Activated CD8-positive, alpha-beta memory T cell treated with anti-CD3 and anti-CD28 coated beads for 36 hours (primary cell): ENCODE measurements around the gene FOXJ1. TPM values are rescaled to one million over a fixed set of nuclear protein-coding genes. Genes with fewer than 3 reads are reported as not detected.

ENCODE experiments used
- CTCF ChIA-PET: fragments of 350-600 bp; sonication (Branson Sonifier 250); formaldehyde crosslinking; loops from one replicate; lab custom pipeline; 2021; ENCODE audit warnings: antibody characterized with exemption; lab: Charles Lee
- POLR2A ChIA-PET: fragments of 350-600 bp; sonication (Branson Sonifier 250); formaldehyde crosslinking; loops from one replicate; lab custom pipeline; 2021; ENCODE audit warnings: antibody characterized with exemption; lab: Charles Lee
- total RNA-seq, 2 experiments: library from RNA; stranded (reverse); gene quantifications; one replicate each; pipeline ENCODE4 v1.2.3, GENCODE V29; 2021

FOXJ1 gene
- total RNA-seq, 2 experiments from 2014 or later, result 0.99 to 1.4 TPM

DNA sequence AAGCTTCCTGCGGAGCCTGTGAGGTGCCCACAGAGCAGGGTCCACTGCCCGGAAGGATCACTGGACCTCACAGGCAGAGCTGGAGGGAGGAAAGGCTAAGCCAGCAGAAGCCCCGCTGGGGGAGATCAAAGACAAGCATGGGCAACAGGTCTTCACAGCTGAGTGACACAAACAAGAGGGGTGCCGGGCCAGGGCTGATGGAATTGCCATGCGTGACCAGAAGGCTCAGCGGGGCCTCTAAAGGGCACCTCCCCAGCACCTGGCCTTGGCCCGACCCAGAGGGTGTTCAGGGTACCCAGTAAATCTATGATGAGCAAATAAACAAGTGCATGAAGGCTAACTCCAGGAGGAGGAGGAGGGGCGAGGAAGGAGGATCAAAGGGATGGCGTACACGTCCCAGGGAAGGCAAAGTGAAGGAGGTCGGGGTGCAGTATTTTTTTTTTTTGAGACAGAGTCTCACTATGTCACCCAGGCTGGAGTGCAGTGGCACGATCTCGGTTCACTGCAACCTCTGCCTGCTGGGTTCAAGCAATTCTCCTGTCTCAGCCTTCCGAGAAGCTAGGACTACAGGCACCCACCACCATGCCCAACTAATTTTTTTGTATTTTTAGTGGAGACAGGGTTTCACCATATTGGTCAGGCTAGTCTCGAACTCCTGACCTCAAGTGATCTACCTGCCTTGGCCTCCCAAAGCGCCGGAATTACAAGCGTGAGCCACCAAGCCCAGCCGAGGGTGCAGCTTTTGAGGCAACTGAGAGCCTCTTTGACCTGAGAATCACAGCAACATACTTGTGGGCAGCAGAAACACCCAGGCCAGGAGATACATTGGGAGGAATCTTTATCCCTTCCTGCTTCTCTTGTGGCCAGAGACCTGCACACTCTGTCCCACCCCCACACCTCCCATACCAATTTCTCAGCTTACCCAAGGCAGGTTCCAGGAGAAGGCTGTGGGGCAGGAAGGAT, 21.4 kb downstream of the FOXJ1 start:
- ChIA-PET POLR2A (interaction anchor here (0.6 to 1.9 kb wide), 2 partner anchors 149 to 254 kb away, joined by 3 to 16 read pairs; no protein-coding TSS in a partner anchor), CTCF (interaction anchor here (0.5 to 11.9 kb wide), 12 partner anchors 8 to 179 kb away, joined by 3 to 122 read pairs (median 4); partner anchors contain the start of gene EXOC7)

DNA sequence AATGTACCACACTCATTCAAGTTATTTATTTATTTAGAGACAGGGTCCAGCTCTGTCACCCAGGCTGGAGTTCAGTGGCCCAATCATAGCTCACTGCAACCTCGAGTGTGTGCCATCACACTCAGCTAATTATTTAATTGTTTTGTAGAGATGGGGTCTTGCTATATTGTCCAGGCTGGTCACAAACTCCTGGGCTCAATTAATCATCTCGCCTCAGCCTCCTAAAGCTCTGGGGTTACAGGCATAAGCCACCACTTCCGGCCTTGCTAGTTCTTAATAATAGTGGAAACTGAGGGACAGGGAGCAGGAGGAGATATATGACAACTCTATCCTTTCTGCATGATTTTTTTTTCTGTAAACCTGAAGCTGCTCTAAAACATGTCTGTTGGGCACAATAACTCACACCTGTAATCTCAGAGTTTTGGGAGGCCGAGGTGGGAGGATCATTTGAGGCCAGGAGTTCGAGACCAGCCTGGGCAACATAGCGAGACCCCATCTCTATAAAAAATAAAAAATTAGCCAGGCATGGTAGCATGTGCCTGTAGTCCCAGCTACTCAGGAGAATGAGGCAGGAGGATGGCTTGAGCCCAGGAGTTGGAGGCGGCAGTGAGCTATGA, 25.8 kb downstream of the FOXJ1 start:
- ChIA-PET POLR2A (interaction anchor here (0.7 kb wide), 1 partner anchor 68 kb away, joined by 9 read pairs; no protein-coding TSS in a partner anchor), CTCF (interaction anchor here (1.0 to 11.9 kb wide), 2 partner anchors 8 to 164 kb away, joined by 3 to 122 read pairs; no protein-coding TSS in a partner anchor)

DNA sequence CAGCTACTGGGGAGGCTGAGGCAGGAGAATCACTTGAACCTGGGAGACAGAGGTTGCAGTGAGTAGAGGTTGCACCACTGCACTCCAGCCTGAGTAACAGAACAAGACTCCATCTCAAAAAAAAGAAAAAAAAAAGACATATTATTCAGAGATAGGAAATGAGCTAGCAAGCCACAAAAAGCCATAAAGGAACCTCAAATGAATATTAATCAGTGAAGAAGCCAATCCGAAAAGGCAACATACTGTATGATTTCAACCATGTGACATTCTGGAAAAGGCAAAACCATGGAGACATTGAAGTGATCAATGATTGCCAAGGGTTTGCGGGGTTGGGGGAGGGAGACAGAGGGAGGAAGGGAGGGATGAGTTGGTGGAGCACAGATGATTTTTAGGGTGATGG, 29.1 kb downstream of the FOXJ1 start:
- POLR2A ChIA-PET, result no interaction called here
- CTCF ChIA-PET, result interaction anchor here (0.6 to 2.7 kb wide), 5 partner anchors 8 to 176 kb away, joined by 3 to 13 read pairs (median 6); no protein-coding TSS in a partner anchor

DNA sequence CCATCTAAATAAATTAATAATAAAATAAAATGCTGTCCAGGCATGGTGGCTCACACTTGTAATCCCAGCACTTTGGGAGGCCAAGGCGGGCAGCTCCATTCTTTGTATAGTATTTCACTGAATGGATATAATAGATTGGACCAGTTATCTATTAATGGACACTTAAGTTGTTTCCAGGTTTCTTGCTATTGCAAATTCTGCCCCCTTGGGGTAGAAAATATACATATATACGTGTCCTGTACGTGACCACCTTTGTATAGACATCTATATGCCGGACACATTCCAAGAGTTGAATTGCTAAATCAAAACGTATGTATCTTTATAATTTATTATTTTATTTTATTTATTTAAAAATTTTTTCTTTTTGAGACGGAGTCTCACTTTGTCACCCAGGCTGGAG, 33.5 kb downstream of the FOXJ1 start:
- ChIA-PET CTCF (interaction anchor here (1.1 to 3.0 kb wide), 3 partner anchors 13 to 93 kb away, joined by 3 to 9 read pairs (median 7); no protein-coding TSS in a partner anchor), POLR2A (no interaction called here)

DNA sequence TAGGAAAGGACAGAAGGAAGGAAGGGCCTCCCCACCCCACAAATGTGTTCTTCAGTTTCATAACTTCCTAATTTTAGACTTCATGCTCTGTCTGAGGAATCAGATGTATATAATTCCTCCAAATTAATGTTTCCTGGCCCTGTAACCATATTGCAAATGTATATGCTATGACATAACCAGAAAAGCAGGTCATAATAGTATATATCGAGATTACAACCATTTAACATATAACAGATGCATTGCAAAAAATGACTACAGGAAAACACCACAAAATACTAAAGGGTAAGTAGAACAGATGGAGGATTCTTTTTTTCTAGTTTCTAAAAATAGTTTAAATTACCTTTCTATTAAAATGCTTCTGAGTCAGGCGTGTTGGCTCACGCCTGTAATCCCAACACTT, 34.3 kb downstream of the FOXJ1 start:
- POLR2A ChIA-PET, result interaction anchor here (0.7 kb wide), 1 partner anchor 233 kb away, joined by 8 read pairs; no protein-coding TSS in a partner anchor
- CTCF ChIA-PET, result interaction anchor here (1.1 to 3.8 kb wide), 4 partner anchors 16 to 173 kb away, joined by 3 to 27 read pairs (median 4); no protein-coding TSS in a partner anchor

DNA sequence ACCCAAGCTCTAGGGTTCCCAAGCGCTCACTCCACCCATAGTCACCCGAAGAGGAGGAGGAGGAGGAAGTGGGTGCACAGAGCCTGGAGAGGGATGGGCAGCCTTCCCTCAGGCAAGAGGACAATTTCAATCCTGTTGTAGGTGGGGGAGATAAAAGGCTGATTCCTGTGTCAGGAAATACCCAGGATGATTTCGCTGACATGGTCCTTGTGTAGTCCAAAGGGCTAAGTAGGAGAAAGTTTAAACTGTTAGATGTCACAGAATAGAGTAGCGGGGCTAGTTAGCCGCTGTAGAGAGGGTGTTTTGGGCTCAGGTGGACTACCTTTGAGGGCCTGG, 36.2 kb downstream of the FOXJ1 start:
- CTCF ChIA-PET, result interaction anchor here (2.4 to 3.8 kb wide), 3 partner anchors 16 to 174 kb away, joined by 13 to 27 read pairs (median 13); no protein-coding TSS in a partner anchor

DNA sequence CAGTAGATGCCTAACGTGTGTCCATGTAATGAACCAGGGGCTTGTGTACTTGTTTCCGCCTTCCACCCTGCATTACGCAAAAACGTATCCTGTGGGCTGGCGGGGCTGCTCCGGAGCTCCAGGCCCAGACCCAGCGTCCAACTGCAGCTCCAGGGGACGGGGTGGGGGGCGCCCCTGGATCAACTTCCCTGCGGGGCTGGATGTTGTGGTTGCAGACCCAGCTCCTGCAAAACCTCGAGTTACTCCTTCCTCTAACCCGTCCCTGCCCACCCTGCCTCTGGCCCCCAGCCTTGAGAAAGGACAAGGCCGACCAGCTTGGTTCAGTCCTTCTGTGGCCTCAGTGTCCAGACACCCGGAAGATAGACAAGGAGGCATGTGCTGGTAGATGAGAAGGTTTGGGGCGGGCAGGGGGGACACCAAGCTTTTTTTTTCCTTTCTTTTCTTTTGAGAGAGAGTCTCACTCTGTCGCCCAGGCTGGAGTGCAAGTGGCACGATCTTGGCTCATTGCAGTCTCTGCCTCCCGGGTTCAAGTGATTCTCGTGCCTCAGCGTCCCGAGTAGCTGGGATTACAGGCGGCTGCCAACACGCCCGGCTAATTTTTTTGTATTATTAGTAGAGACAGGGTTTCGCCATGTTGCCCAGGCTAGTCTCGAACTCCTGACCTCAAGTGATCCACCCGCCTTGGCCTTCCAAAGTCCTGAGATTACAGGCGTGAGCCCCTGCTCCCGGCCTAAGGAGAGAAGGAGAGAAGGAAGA, 36.7 kb downstream of the FOXJ1 start:
- POLR2A ChIA-PET, result interaction anchor here (1.0 to 2.0 kb wide), 5 partner anchors 32 to 249 kb away, joined by 3 to 8 read pairs (median 4); partner anchors contain the start of genes PRPSAP1 and SRP68
- CTCF ChIA-PET, result interaction anchor here (0.6 to 3.8 kb wide), 6 partner anchors 16 to 334 kb away, joined by 3 to 27 read pairs (median 8); partner anchors contain the start of gene SPHK1

More for the DNA sequence above, 36.2 kb downstream of the FOXJ1 start:
- POLR2A ChIA-PET, result interaction anchor here (1.1 kb wide), 1 partner anchor 33 kb away, joined by 5 read pairs; the partner anchor contains the start of gene SRP68

DNA sequence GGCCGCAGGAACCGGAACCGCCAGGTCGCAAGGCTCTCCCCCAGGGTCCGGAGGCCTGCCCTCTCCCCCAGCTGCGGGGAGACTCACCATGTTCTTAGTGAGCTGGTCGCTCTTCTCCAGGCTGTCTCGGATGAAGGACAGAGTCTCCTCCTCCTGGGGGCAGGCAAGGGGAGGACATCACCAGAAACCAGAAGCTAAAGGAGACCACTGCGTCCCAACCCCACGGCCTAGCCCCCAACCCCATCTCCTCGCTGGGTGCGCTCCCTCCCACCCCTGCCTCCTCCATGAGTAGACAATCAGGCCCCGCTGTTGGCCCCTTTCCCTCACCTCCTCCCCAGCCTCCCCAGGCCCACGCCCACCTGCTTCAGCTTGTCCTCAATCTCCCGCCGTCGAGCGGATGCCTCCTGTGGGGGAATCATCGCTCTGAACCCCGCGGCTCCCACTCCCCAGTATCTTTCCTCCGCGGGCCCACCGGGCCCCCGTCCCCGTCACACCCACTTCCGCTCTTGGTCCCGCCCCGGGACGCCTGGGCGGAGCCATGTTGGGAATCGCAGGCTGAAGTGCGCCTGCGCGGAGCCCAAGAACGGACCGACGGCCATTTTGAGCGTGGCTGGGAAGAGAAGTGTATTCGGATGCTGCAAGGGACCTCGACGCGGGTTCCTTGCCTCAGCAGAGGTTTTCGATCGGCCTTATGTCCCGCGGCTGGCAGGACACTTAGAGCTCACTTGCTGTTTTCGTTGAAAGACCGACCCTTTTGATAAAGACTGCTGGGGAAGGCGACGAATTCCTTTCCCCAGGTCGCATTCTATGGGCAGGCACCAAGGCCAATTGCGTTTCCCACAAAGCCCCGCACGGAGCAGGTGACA, 37.5 kb downstream of the FOXJ1 start, which contains the start of gene EXOC7:
EXOC7 (minus strand) TSS at position 514 of the 866 bp plus-strand sequence; CDS start at position 419, 95 bp downstream.
- POLR2A ChIA-PET, result interaction anchor here (0.7 to 2.0 kb wide), 7 partner anchors 32 to 250 kb away, joined by 3 to 8 read pairs (median 4); partner anchors contain the start of genes PRPSAP1 and SRP68
- CTCF ChIA-PET, result interaction anchor here (0.6 to 3.8 kb wide), 7 partner anchors 17 to 333 kb away, joined by 3 to 27 read pairs (median 4); partner anchors contain the start of gene SPHK1

DNA sequence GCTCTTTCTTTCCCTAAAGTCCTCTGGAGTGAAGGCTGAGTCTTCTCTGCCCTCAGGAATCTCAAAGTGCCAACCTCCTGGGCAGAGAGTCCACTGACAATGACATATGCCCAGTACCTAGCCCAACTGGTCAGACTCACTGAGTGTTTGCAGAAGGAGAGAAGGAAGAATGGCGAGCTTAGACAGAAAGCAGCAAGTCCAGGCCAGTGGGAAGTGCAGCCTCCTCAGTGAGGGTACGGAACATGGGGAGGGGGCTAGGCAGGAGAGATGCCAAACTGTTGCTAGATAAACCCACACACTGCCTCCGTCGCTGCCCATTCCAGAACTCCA, 38.1 kb downstream of the FOXJ1 start:
- CTCF ChIA-PET, result interaction anchor here (0.9 to 3.8 kb wide), 5 partner anchors 18 to 282 kb away, joined by 4 to 27 read pairs (median 13); partner anchors contain the start of gene SPHK1
- POLR2A ChIA-PET, result interaction anchor here (1.0 to 2.0 kb wide), 4 partner anchors 31 to 172 kb away, joined by 4 to 8 read pairs (median 5); partner anchors contain the start of gene SRP68

DNA sequence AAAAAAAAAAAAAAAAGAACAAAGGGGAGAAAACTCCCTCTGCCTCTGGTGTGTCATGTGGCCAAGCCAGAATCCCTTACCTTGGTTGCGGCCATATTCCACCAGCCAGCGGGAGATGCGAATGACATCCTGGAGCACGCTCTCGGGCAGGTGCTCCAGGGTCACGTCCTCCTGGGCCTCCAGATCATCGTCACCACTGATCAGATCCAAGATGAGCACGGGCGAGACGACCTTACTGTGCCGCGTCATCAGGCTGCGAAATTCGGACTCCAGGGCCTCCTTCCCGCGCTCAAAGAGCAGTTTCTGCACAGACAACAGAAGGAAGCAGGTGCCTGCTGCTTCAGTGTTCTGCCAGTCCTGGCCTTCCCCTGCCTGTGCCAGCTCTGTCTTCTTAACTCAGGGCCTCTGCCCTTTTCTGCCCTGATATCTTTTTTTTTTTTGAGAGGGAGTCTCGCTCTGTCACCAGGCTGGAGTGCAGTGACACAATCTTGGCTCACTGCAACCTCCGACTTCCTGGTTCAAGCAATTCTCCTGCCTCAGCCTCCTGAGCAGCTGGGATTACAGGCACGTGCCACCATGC, 43.2 kb downstream of the FOXJ1 start:
- ChIA-PET POLR2A (interaction anchor here (0.7 kb wide), 1 partner anchor 240 kb away, joined by 6 read pairs; no protein-coding TSS in a partner anchor), CTCF (no interaction called here)

DNA sequence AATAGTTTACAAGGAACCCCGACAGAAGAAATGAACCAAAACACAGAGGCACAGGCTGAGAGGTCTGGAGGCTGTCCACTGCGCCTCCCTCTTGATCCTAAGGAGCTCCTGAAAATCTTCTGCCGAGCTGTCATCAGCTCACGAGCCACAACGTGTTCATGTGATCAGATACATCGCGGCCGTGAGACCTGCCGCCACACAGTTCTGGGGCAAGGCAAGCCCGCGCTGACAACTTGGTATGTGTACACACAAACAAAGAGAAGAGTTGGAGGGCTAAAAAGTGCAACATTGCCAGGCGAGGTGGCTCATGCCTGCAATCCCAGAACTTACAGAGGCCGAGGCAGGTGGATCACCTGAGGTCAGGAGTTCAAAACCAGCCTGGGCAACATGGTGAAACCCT, 45.1 kb downstream of the FOXJ1 start:
- ChIA-PET POLR2A (no interaction called here), CTCF (interaction anchor here (1.2 kb wide), 1 partner anchor 184 kb away, joined by 3 read pairs; no protein-coding TSS in a partner anchor)

DNA sequence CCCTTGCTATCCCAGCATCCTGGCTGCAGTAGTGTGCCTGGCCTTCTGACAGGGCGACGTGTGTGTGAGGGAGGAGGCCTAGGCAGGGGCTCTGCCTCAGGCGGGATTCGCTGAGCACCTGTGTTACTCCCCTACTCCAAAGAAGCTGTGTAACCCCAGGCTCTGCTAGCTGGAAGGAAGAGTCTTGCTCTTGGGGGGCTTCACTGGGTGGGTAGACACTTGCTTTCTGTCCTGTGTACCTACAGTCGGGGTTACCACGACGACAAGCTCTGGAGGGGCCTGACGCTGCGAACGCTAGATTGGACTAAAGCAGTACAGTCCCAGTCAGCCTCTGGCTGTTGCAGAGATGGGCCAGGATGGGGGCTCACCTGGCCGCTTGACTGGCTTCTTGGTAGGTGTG, 47.0 kb downstream of the FOXJ1 start:
- ChIA-PET POLR2A (no interaction called here), CTCF (interaction anchor here (1.8 kb wide), 1 partner anchor 185 kb away, joined by 6 read pairs; no protein-coding TSS in a partner anchor)

DNA sequence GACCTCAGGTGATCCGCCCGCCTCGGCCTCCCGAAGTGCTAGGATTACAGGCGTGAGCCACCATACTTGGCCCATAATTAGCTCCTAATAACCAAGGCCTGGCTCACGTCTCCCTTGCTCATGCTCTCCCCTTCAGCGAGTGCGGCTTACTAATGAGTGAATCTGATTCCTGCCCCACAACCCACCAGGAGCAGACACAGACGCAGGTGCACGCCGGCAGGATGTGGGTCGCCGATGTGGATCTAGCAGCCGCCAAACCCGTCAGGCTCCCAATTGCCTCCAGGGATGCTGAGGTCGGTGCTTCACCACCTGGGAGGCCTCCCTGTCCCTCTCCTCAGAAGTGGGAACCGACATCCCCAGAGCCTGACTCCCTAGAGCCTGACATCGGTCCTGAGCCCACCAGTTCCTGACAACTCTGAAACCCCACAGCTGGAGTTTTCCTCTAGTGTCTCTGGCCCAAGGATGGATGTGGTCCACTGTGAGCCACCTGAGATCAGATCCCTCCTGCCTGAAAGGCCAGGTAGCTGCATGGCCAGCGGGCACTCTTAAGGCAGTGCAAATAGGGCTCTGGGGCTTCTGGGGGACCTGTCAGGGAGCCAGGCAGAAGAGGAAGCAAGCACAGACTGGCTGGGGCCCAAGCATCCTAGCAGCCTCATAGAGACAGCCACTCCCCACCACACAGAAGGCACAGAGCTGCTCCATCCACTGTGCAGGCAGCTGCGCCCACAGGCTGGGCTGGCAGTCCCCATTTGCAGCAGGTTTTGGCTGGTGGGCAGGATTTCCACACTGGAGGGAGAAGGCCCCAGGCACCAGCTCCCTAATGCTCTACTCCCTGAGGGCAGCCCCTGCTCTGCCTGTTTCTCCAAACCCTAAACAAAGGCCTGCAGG, 48.3 kb downstream of the FOXJ1 start:
- CTCF ChIA-PET, result interaction anchor here (0.6 to 1.8 kb wide), 5 partner anchors 17 to 187 kb away, joined by 3 to 6 read pairs (median 3); no protein-coding TSS in a partner anchor
- POLR2A ChIA-PET, result interaction anchor here (1.3 kb wide), 1 partner anchor 177 kb away, joined by 3 read pairs; no protein-coding TSS in a partner anchor

DNA sequence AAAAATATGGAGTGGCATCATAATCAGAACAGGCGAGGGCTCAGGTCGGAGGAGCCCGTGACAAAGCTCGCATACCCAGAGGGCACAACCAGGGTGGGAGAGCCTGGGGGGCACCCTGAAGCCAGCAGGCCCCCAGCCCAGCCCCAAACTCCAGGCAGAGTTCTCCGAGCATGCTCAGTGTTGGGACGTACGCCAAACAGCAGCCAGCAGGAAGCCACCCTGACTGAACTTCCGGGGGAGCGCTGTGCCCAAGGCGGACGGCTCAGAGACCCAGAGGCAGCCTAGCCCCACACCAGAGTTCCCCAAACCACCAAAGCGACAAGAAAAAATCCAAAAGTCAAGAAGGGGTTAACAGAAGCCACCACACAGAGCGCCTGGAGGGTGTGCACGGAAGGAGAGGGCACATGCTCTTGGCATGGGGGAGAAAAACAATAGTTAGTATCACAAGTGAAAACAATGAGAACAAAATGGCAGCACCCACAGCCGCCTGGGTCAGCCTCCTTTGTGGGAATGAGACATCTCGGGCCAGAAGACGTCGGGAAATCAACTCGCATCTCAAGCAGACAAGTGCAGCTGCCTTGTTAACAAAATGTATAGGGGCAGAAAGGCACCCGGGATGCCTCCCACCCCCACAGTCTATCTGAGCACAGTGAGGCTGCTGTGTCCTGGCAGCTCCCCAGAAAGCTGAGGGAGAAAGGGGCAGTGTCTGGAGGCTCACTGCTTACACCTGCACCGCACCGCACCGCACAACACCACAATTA, 49.3 kb downstream of the FOXJ1 start:
- ChIA-PET CTCF (interaction anchor here (0.7 to 1.8 kb wide), 5 partner anchors 20 to 188 kb away, joined by 3 to 6 read pairs (median 3); no protein-coding TSS in a partner anchor), POLR2A (no interaction called here)
